Progenitor cell of endocrine pancreas (in vitro differentiated cells): ENCODE results near the gene TRMT61A. TPM values are rescaled to one million over a fixed set of nuclear protein-coding genes. Genes with fewer than 3 reads are reported as not detected.

Experiments
- DNase-seq: peaks from one replicate; pipeline ENCODE4 v3.0.0; 2021; ENCODE audit warnings: low spot score; ENCODE audit not compliant: unreplicated experiment
- H3K27ac Mint-ChIP-seq: 2 replicates; pipeline ENCODE4 v1.8.0; 2021; ENCODE audit warnings: mild to moderate bottlenecking, moderate library complexity, mixed read lengths
- H3K27me3 Mint-ChIP-seq: 2 replicates; pipeline ENCODE4 v1.8.0; 2021; ENCODE audit warnings: mixed read lengths
- H3K36me3 Mint-ChIP-seq: 2 replicates; pipeline ENCODE4 v1.8.0; 2022; ENCODE audit warnings: mixed read lengths; ENCODE audit not compliant: insufficient read depth
- H3K4me1 Mint-ChIP-seq: 2 replicates; pipeline ENCODE4 v1.8.0; 2021; ENCODE audit warnings: low read depth, mixed read lengths
- H3K4me3 Mint-ChIP-seq: 2 replicates; pipeline ENCODE4 v1.8.0; 2021; ENCODE audit warnings: low read depth, mild to moderate bottlenecking, moderate library complexity, mixed read lengths
- H3K9me3 Mint-ChIP-seq: 2 replicates; pipeline ENCODE4 v1.8.0; 2021; ENCODE audit warnings: low read depth, mixed read lengths
- total RNA-seq: library from RNA; stranded (reverse); gene quantifications from 2 replicates; pipeline ENCODE4 v1.2.1, GENCODE V29; 2021
- TF ChIP-seq, protein P1 (sequence below): fragments of 200-600 bp; sonication (generic); IDR thresholded peaks from one replicate; pipeline ENCODE4 v1.5.0; 2021; ENCODE audit warnings: antibody characterized with exemption, mild to moderate bottlenecking; ENCODE audit not compliant: unreplicated experiment

The TRMT61A gene
- total RNA-seq, 1 donor from 2014 or later: 10.3 TPM

DNA sequence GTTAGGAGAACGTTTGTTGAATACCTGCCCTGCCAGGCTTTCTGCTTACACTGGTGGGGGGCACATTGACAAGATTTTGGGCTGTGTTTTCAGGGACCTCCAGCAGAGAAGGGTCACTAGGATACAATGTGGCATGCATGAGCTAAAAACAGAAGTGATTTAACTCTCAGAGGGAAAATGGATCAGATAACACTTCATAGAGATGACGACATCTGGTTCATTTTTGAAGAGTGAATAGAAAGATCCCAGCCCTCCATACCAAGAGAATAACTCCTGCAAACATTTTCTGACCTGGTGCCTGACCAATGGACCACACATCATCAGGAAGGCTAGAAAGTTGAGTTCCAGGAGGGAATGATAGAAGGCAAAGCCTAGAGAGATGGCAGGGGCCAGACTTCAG lies 40.0 kb upstream of the TRMT61A start:
- Mint-ChIP-seq H3K9me3 (no peaks in the 10 kb centered on the region), H3K36me3 (peaks cover 11% of the 10 kb centered on the region), H3K27me3 (no peaks in the 10 kb centered on the region), H3K4me1 (no peaks in the 10 kb centered on the region), H3K27ac (no peak overlapping the region), H3K4me3 (no peak overlapping the region)
- no peak for DNase-seq
- TF ChIP-seq, protein P1, sequence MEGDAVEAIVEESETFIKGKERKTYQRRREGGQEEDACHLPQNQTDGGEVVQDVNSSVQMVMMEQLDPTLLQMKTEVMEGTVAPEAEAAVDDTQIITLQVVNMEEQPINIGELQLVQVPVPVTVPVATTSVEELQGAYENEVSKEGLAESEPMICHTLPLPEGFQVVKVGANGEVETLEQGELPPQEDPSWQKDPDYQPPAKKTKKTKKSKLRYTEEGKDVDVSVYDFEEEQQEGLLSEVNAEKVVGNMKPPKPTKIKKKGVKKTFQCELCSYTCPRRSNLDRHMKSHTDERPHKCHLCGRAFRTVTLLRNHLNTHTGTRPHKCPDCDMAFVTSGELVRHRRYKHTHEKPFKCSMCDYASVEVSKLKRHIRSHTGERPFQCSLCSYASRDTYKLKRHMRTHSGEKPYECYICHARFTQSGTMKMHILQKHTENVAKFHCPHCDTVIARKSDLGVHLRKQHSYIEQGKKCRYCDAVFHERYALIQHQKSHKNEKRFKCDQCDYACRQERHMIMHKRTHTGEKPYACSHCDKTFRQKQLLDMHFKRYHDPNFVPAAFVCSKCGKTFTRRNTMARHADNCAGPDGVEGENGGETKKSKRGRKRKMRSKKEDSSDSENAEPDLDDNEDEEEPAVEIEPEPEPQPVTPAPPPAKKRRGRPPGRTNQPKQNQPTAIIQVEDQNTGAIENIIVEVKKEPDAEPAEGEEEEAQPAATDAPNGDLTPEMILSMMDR: no peak

DNA sequence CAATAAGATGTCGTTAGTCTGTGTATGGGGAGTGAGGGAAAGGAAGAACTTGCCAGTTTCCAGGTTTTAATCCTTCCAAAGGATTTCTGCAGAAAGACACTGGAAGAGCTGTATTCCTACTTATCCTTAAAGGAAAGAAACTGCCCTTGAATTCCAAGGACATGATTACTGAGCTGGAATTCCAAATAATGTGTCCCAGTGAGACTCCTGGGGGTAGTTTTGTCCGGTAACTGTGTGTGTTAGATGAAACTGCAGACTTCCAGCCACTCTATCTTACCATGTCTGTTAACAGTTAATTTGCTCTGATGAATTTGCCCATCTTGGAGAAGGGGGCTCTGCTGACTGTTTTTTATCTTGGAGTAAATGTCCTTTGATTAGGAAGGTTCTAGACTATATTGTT lies 39.4 kb upstream of the TRMT61A start:
- H3K27ac Mint-ChIP-seq: peak overlapping the region; percentile 41
- TF ChIP-seq, protein P1: no peak
- no peak overlapping the region for H3K4me3 Mint-ChIP-seq
- H3K36me3 Mint-ChIP-seq: peaks cover 11% of the 10 kb centered on the region
- H3K4me1 Mint-ChIP-seq: no peaks in the 10 kb centered on the region
- H3K9me3 Mint-ChIP-seq: no peaks in the 10 kb centered on the region
- DNase-seq: no peak
- no peaks in the 10 kb centered on the region for H3K27me3 Mint-ChIP-seq

DNA sequence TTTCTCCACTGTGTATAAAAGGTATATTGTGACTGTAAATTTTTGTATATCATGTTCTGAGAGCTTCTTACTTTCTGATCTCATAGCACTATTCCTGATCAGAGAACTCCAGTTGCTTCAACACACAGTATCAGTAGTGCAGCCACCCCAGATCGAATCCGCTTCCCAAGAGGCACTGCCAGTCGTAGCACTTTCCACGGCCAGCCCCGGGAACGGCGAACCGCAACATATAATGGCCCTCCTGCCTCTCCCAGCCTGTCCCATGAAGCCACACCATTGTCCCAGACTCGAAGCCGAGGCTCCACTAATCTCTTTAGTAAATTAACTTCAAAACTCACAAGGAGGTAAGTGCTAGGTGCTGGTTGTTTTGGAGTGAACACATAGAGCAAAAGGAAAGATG lies 37.3 kb upstream of the TRMT61A start:
- Mint-ChIP-seq H3K27me3 (no peaks in the 10 kb centered on the region), H3K4me1 (no peaks in the 10 kb centered on the region), H3K36me3 (peaks cover 10% of the 10 kb centered on the region), H3K27ac (peak overlapping the region; percentile 34), H3K4me3 (no peak overlapping the region), H3K9me3 (no peaks in the 10 kb centered on the region)
- no peak for DNase-seq
- TF ChIP-seq, protein P1: no peak

DNA sequence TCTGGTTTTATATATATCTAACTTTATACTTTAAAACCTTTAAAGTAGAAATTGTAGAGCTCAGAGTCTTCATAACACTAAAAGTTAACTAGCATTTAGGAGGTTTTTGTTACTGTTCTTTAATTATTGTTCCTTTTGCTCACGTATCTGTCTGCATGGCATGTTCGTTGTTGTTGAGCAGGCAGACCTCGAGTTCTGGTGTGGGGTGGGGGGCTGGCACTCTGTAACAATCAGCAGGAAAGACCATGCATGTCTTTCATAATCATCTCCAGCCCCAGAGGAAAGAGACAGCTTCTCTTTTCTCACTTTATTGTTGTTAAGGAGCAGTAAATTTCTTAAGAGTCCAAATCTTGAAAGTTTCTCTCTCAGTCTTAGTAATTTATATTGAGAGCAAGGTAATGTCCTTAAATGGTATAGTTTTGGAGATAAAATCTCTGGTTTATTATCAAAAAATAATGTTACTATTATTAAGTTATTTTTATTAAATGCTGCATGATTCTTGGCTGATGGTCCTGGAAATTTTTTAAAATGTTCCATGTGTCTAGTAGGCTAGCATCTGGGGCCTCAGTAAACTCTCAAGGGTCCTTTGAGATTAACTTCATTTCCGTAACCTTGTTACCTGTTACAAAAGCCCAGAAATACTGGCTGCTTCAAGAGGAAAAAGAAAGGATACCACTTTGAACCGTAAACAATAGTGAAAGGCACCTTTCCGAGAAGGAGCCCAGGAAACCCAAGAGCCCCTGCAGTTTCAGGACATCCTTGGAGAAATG lies 36.7 kb upstream of the TRMT61A start:
- no peaks in the 10 kb centered on the region for H3K27me3 Mint-ChIP-seq
- no peaks in the 10 kb centered on the region for H3K4me1 Mint-ChIP-seq
- no peaks in the 10 kb centered on the region for H3K9me3 Mint-ChIP-seq
- no peak for DNase-seq
- no peak overlapping the region for H3K4me3 Mint-ChIP-seq
- H3K27ac Mint-ChIP-seq: no peak overlapping the region
- TF ChIP-seq, protein P1: no peak
- H3K36me3 Mint-ChIP-seq: peaks cover 10% of the 10 kb centered on the region

DNA sequence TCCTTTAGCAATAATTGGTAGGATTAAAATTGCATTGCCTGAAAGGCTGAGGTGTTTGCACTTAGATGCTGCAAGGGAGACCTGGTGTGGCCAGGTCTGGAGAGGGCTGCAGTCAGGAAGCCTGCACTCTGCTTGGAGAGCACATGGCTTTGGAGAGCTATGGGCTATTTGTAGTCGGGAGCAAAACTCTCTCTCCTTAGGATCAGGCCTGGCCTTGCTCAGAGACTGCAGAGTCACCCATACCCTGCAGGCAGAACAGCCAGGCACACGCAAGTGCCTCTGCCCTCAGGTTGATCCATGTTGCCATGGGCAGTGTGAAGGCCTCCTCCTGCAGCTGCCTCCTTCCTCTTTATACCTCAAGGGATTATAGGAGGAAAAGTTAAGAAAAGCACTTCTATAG lies 33.1 kb upstream of the TRMT61A start:
- Mint-ChIP-seq H3K27me3 (no peaks in the 10 kb centered on the region), H3K36me3 (peaks cover 3% of the 10 kb centered on the region), H3K4me1 (no peaks in the 10 kb centered on the region), H3K27ac (no peak overlapping the region), H3K9me3 (no peaks in the 10 kb centered on the region), H3K4me3 (no peak overlapping the region)
- TF ChIP-seq, protein P1: no peak
- DNase-seq: no peak
